OCI-LY7 (cell line): Measurements from ENCODE around the gene SMG9. TPM values are rescaled to one million over a fixed set of nuclear protein-coding genes. Genes with fewer than 3 reads are reported as not detected.

ENCODE experiments used
- BruUV-seq: library from RNA; stranded (reverse); fragments of 400-500 nt; replicated peaks from 2 replicates; lab custom pipeline; 2021; lab: Mats Ljungman, UMichigan
- CTCF ChIA-PET: fragments of 300-600 bp; sonication (Branson Sonifier 250); formaldehyde crosslinking; loops from one replicate; lab custom pipeline; 2022; ENCODE audit warnings: antibody characterized with exemption; ENCODE audit not compliant: unreplicated experiment; lab: Charles Lee
- POLR2A ChIA-PET: fragments of 300-600 bp; sonication (Branson Sonifier 250); formaldehyde crosslinking; loops from one replicate; lab custom pipeline; 2022; ENCODE audit warnings: antibody characterized with exemption; lab: Charles Lee
- DNase-seq: peaks from one replicate; pipeline ENCODE4 v3.0.0-alpha.2; 2015; ENCODE audit warnings: low spot score
- H2AFZ ChIP-seq: fragments of 200-600 bp; sonication (generic), shearing (Covaris generic); 2 replicates; pipeline ENCODE4 v1.6.1; 2014; ENCODE audit warnings: mild to moderate bottlenecking, antibody characterized with exemption, low read length, moderate library complexity
- H3K27ac ChIP-seq: fragments of 200-600 bp; sonication (generic); 2 replicates; pipeline ENCODE4 v1.5.1; 2014; ENCODE audit warnings: mixed run types, low read depth, mild to moderate bottlenecking, moderate library complexity, low read length, inconsistent platforms; ENCODE audit not compliant: poor library complexity, severe bottlenecking
- H3K36me3 ChIP-seq: fragments of 200-600 bp; sonication (generic); 2 replicates; pipeline ENCODE4 v1.6.1; 2014; ENCODE audit warnings: mild to moderate bottlenecking, antibody characterized with exemption, low read length, moderate library complexity, mixed read lengths; ENCODE audit not compliant: insufficient read depth
- H3K4me1 ChIP-seq: fragments of 200-600 bp; sonication (generic); 2 replicates; pipeline ENCODE4 v1.5.1; 2014; ENCODE audit warnings: mild to moderate bottlenecking, low read length; ENCODE audit not compliant: insufficient read depth, poor library complexity, severe bottlenecking
- H3K4me2 ChIP-seq: fragments of 200-600 bp; sonication (generic); 2 replicates; pipeline ENCODE4 v1.6.1; 2014; ENCODE audit warnings: mild to moderate bottlenecking, low read length
- H3K4me3 ChIP-seq: fragments of 200-600 bp; sonication (generic); 2 replicates; pipeline ENCODE4 v1.5.1; 2014; ENCODE audit warnings: mild to moderate bottlenecking, low read depth, low read length; ENCODE audit not compliant: poor library complexity, severe bottlenecking
- H3K79me2 ChIP-seq: fragments of 200-600 bp; sonication (generic); 2 replicates; pipeline ENCODE4 v1.6.1; 2016; ENCODE audit warnings: low read depth, mild to moderate bottlenecking, low read length, moderate library complexity, mixed read lengths; ENCODE audit not compliant: insufficient read depth
- H3K9me2 ChIP-seq: fragments of 200-600 bp; sonication (generic); 2 replicates; pipeline ENCODE4 v1.6.1; 2016; ENCODE audit warnings: mild to moderate bottlenecking, low read length, mixed read lengths; ENCODE audit not compliant: insufficient read depth
- H3K9me3 ChIP-seq: fragments of 200-600 bp; sonication (generic); 2 replicates; pipeline ENCODE4 v1.6.1; 2014; ENCODE audit warnings: mild to moderate bottlenecking, mixed run types, low read length, mixed read lengths
- H4K20me1 ChIP-seq: fragments of 200-600 bp; sonication (generic); 2 replicates; pipeline ENCODE4 v1.6.1; 2014; ENCODE audit warnings: mild to moderate bottlenecking, antibody characterized with exemption, low read length, moderate library complexity, mixed read lengths; ENCODE audit not compliant: insufficient read depth
- CTCF ChIP-seq: fragments of 200-600 bp; sonication (generic); conservative IDR thresholded peaks from 2 replicates; pipeline ENCODE4 v1.5.1; 2014; ENCODE audit warnings: mild to moderate bottlenecking, antibody characterized with exemption, low read length, moderate library complexity, mixed read lengths
- EZH2phosphoT487 ChIP-seq: fragments of 200-600 bp; sonication (generic); IDR thresholded peaks from 2 replicates; pipeline ENCODE4 v1.6.1; 2018; ENCODE audit warnings: low read depth, borderline replicate concordance, mild to moderate bottlenecking, mixed run types, antibody characterized with exemption, low read length, moderate library complexity, mixed read lengths
- intact Hi-C: fragments of 100-400 bp; cut with micrococcal nuclease; formaldehyde crosslinking; loops from one replicate; pipeline ENCODE4 v1.10.0; 2022; ENCODE audit not compliant: unreplicated experiment
- total RNA-seq, 2 experiments: library from RNA; depleted of rRNA in 1 of 2; stranded (reverse); fragments of >200 nt in 1 of 2; shearing (Covaris generic) in 1 of 2; gene quantifications; 2 replicates each; pipeline ENCODE4 v1.2.3, GENCODE V29; 2014 to 2022

SMG9 gene
- total RNA-seq, 2 experiments from 2014 or later = 65.6 to 75.5 TPM

- H3K79me2 ChIP-seq = no peaks in the 10 kb centered on the region
- no peaks in the 10 kb centered on the region for H3K36me3 ChIP-seq
- no peak for DNase-seq
- no peaks in the 10 kb centered on the region for H3K9me3 ChIP-seq
- no peak for TF ChIP-seq EZH2phosphoT487
- TF ChIP-seq CTCF = no peak
- H3K27ac ChIP-seq = no peak within 1 kb of the TSS
- no peaks in the 10 kb centered on the region for H3K9me2 ChIP-seq
- intact Hi-C loops = no loop called here
- H3K4me2 ChIP-seq = no peak within 1 kb of the TSS
- CTCF ChIA-PET = no interaction called here
- POLR2A ChIA-PET = no interaction called here
- H3K4me1 ChIP-seq = no peaks in the 10 kb centered on the region
- H3K4me3 ChIP-seq = no peak within 1 kb of the TSS
- H2AFZ ChIP-seq = no peak within 1 kb of the TSS
- H4K20me1 ChIP-seq = no peaks in the 10 kb centered on the region
- no TSS peak for BruUV-seq
Observed at GRCh38 chr19:43802216-43802951, 47.6 kb upstream of the SMG9 start, which contains the start of gene LYPD5. Gene LYPD5 (minus strand): TSS chr19:43802447. CDS start chr19:43802380, 67 bp downstream.

- Histone ChIP-seq H3K79me2 (no peaks in the 10 kb centered on the region), H2AFZ (no peak overlapping the region), H3K4me1 (no peaks in the 10 kb centered on the region), H3K9me2 (no peaks in the 10 kb centered on the region), H3K4me3 (no peak overlapping the region), H3K4me2 (no peak overlapping the region), H4K20me1 (no peaks in the 10 kb centered on the region), H3K9me3 (no peaks in the 10 kb centered on the region), H3K27ac (no peak overlapping the region), H3K36me3 (no peaks in the 10 kb centered on the region)
- TF ChIP-seq CTCF (no peak), EZH2phosphoT487 (no peak)
- ChIA-PET CTCF (no interaction called here), POLR2A (no interaction called here)
- DNase-seq = no peak
- intact Hi-C loops = no loop called here
- BruUV-seq = no TSS peak
Observed at GRCh38 chr19:43799502-43800142, 44.9 kb upstream of the SMG9 start.
